ENCODE results near the gene PLLP. TPM values are rescaled to one million over a fixed set of nuclear protein-coding genes. Genes with fewer than 3 reads are reported as not detected.
"Not testable (repeated sequence)": the region's sequence is repeated elsewhere in the genome, so short reads cannot be mapped to it uniquely, and the experiment has no call there.

The PLLP gene
- total and polyA plus RNA-seq, 12 donors = 1.0 to 10.0 (median 2.7) TPM

DNA sequence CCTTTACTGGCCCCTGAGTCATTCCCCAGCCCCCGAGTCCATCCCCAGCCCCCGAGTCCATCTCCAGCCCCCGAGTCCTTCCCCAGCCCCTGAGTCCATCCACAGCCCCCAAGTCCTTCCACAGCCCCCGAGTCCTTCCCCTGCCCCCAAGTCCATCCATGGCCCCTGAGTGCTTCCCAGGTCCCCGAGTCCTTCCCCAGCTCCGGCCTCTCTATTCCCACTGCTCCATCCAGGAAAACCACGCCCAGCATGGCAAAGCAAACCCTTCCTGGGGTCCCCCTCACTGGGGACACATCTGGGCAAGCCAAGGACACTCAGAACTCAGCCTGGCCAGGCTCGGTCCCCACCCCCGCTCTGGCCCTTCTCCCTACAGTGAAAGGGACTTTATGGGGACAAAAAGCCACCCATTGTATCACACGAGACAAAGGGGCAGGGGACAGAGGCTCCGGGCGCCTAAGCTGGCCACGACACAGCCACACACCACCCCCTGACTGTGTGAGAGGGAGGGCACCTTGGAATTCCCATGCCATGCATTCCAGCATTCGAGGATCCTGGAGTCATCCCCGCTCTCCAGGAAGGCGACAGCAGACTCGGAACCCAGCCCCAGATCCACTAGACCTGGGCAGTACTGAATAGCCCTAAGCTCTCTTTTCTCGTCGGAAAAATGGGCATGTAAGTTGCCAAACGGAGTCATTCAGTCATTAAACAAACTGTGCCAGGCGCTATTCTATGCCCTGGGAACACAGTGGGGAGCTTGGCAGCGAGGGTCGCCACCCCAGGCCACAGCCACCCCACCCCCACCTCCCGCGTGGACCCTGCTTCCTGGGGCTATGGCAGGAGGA lies 14.0 kb downstream of the PLLP start:
- WGBS, 4 donors = 80 to 86% (median 84%) methylated on average over 10 to 25 of the region's 25 CpGs
- no peaks in the 10 kb centered on the region for H3K4me1 ChIP-seq (replicated peaks in 1 of 2)
- no peaks in the 10 kb centered on the region for H3K9me3 ChIP-seq (replicated peaks in 1 of 3)
- no peaks in the 10 kb centered on the region for H3K27me3 ChIP-seq
- TF ChIP-seq, protein P1, sequence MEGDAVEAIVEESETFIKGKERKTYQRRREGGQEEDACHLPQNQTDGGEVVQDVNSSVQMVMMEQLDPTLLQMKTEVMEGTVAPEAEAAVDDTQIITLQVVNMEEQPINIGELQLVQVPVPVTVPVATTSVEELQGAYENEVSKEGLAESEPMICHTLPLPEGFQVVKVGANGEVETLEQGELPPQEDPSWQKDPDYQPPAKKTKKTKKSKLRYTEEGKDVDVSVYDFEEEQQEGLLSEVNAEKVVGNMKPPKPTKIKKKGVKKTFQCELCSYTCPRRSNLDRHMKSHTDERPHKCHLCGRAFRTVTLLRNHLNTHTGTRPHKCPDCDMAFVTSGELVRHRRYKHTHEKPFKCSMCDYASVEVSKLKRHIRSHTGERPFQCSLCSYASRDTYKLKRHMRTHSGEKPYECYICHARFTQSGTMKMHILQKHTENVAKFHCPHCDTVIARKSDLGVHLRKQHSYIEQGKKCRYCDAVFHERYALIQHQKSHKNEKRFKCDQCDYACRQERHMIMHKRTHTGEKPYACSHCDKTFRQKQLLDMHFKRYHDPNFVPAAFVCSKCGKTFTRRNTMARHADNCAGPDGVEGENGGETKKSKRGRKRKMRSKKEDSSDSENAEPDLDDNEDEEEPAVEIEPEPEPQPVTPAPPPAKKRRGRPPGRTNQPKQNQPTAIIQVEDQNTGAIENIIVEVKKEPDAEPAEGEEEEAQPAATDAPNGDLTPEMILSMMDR (IDR thresholded peaks at IDR 0.05) = no peak
- no peak for TF ChIP-seq POLR2A (IDR thresholded peaks at IDR 0.05)
- intact Hi-C loops (cut with DNase I) = no loop called here
- no peak for DNase-seq
- no peak overlapping the region for H3K4me3 ChIP-seq
- H3K27ac ChIP-seq = no peak overlapping the region
- no peaks in the 10 kb centered on the region for H3K36me3 ChIP-seq (replicated peaks in 1 of 2)

DNA sequence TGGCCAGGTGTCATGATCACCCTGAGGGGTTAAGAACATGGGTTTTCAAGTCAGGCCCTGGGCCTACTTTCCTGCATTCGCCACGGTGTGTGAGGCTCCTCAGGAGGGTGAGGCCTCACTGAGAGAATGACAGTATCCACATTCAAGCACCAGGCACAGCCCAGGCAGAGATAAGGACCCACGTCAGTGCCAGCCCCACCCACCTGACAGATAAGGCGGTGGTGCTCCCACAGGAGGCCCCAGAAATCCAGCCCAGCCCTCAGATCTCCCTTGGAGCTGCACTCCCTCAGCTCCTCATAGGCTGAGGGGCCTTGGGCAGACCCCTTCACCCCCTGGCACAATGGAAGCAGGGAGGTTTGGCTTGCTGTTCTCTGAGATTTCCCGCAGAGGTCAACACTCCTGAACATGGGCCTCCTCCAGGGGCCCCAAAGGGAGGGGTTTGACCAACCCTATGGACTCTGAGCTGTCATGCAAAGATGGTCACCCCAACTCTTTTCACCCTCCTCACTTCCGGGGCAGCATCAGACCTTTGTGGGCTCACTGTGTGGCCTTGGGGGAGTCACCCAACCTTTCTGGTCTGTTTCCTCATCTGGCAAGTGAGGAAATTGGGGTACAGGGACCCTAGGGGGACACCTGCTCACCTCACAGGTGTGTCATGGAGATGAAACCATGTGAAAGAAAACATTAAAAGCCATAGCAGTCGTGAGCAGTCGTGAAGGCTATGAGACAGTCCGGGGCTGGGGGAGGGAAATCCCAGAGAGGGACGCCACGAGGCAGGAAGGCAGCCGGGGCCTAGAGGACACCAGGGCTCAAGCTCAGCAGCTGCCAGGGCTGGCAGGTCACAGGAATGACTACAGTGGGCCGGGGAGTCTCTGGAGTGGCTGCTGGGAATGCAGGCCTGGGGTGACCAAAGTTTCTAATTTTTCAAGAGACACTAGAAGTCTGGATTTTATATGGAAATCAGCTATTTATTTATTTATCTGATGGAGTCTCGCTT lies 15.4 kb downstream of the PLLP start:
- TF ChIP-seq POLR2A (IDR thresholded peaks at IDR 0.05) = peak in 1 of 2 donors; percentile 40
- TF ChIP-seq, protein P1 (IDR thresholded peaks at IDR 0.05) = no peak
- no peak overlapping the region for H3K4me3 ChIP-seq
- H3K27me3 ChIP-seq = no peaks in the 10 kb centered on the region
- DNase-seq = peak in 6 of 7 donors; percentile 48 to 87 (median 67)
- WGBS, 4 donors = 56 to 72% (median 65%) methylated on average over 10 to 14 of the region's 14 CpGs
- H3K9me3 ChIP-seq (replicated peaks in 1 of 3) = no peaks in the 10 kb centered on the region
- no peaks in the 10 kb centered on the region for H3K36me3 ChIP-seq (replicated peaks in 1 of 2)
- intact Hi-C loops (cut with DNase I) = no loop called here
- H3K27ac ChIP-seq = peak overlapping the region in 1 of 5 donors; percentile 26
- no peaks in the 10 kb centered on the region for H3K4me1 ChIP-seq (replicated peaks in 1 of 2)

DNA sequence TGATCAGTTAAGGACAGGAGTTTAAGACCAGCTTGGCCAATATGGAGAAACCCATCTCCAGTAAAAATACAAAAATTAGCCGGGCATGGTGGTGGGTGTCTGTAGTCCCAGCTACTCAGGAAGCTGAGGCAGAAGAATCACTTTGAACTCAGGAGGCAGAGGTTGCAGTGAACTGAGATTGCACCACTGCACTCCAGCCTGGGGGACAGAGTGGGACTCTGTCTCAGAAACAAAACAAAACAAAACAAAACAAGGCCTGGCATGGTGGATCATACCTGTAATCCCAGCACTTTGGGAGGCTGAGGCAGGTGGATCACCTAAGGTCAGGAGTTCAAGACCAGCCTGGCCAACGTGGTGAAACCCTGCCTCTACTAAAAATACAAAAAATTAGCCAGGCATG lies 17.1 kb downstream of the PLLP start:
- intact Hi-C loops (cut with DNase I); H3K4me3 ChIP-seq; H3K9me3 ChIP-seq (replicated peaks in 1 of 3); DNase-seq; H3K27ac ChIP-seq; H3K4me1 ChIP-seq (replicated peaks in 1 of 2); H3K27me3 ChIP-seq; H3K36me3 ChIP-seq (replicated peaks in 1 of 2): not testable (repeated sequence)
- 40 to 81% (median 65%) methylated on average over 2 of the region's 2 CpGs for WGBS, 4 donors

DNA sequence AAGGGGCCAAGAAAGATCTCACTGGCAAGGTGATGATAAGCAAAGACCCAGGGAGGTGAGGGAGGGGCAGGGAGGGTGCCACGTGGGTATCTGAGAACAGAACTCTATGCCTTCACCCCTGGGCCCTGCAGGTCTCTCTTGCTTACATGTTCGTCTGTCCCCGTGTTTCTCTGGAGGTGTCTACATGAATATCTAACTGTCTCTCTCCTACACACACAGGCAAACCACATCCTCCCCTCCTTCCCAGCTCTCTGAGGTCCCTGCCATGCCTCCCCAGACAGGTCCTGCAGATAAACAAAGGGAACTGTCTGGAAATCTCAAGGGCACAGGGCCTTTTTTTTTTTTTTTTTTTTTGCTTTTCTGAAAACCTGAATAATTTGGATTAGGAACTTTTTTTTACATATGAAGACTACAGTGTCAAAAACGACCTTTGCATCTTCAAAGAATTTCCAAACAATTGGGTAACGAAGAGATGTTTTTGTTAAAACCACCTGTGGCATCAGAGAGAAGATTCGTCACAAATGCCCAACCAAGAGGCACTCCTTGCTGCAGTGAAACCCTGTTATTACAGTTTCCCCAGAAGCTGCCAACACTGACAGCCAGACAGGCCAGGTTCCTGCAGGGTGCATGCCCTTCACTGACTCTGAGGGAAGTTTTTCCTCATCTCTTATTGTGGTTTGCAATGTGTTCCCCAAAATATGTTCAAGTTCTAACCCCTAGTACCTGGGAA lies 17.8 kb downstream of the PLLP start:
- WGBS, 4 donors = 54 to 71% (median 59%) methylated on average over 6 of the region's 6 CpGs
- TF ChIP-seq, protein P1 (IDR thresholded peaks at IDR 0.05) = no peak
- no peak for TF ChIP-seq POLR2A (IDR thresholded peaks at IDR 0.05)
- intact Hi-C loops (cut with DNase I) = no loop called here
- Histone ChIP-seq H3K27me3 (no peaks in the 10 kb centered on the region), H3K9me3 (replicated peaks in 1 of 3) (no peaks in the 10 kb centered on the region), H3K4me3 (no peak overlapping the region), H3K36me3 (replicated peaks in 1 of 2) (no peaks in the 10 kb centered on the region), H3K4me1 (replicated peaks in 1 of 2) (no peaks in the 10 kb centered on the region), H3K27ac (no peak overlapping the region)
- DNase-seq = no peak
